Body of pancreas (tissue), 4 donors: ENCODE data around the gene SLC22A4. TPM values are rescaled to one million over a fixed set of nuclear protein-coding genes. Genes with fewer than 3 reads are reported as not detected.

Experiments
- ATAC-seq: fragments of 150-250 bp; one replicate; pipeline ENCODE4 v1.9.1; 2016
- DNase-seq, 4 donors: peaks; one replicate each; pipeline ENCODE4 v3.0.0-alpha.2; 2019
- H3K27ac ChIP-seq, 4 donors: fragments of 200-600 bp; sonication (generic); 1 replicate in 3 of 4; 2 replicates in 1 of 4; pipeline versions ENCODE4 v1.5.1 to v1.6.1; 2016 to 2019; ENCODE audit warnings: mild to moderate bottlenecking in 1 of 4, mixed read lengths in 1 of 4, moderate library complexity in 1 of 4
- H3K27me3 ChIP-seq, 2 donors: fragments of 200-600 bp; sonication (generic); one replicate each; pipeline ENCODE4 v1.6.0; 2016; ENCODE audit warnings: mild to moderate bottlenecking in 1 of 2
- H3K36me3 ChIP-seq, 2 donors: fragments of 200-600 bp; sonication (generic); replicated peaks in 1 of 2; 2 replicates each; pipeline ENCODE4 v1.5.1; 2016; ENCODE audit warnings: low read depth in 2 of 2; ENCODE audit not compliant: insufficient read depth in 1 of 2
- H3K4me1 ChIP-seq: fragments of 200-600 bp; sonication (generic); one replicate; pipeline ENCODE4 v1.6.0; 2016
- H3K4me3 ChIP-seq, 2 donors: fragments of 200-600 bp; sonication (generic); 1 replicate in 1 of 2; 2 replicates in 1 of 2; pipeline ENCODE4 v1.5.1; 2016 to 2019
- H3K9me3 ChIP-seq, 3 donors: fragments of 200-600 bp; sonication (generic); 1 replicate in 2 of 3; 2 replicates in 1 of 3; pipeline ENCODE4 v1.5.1; 2016
- POLR2A ChIP-seq, 3 donors: fragments of 450-650 bp; IDR thresholded peaks; one replicate each; pipeline ENCODE4 v1.6.1; 2016; ENCODE audit warnings: antibody characterized with exemption in 3 of 3, mild to moderate bottlenecking in 2 of 3
- WGBS, 2 donors: methylation state at CpG; one replicate each; pipeline ENCODE4 v1.1.5; 2017; 5-methylcytosine and 5-hydroxymethylcytosine counted together
- intact Hi-C: fragments of 100-400 bp; cut with DNase I; formaldehyde crosslinking; loops from one replicate; pipeline ENCODE4 v1.15.1; 2023
- total RNA-seq, 2 donors: library from RNA; depleted of rRNA; stranded (reverse); fragments of >200 nt; gene quantifications; one replicate each; pipeline ENCODE4 v1.1.0, GENCODE V29; 2016
- TF ChIP-seq, protein P1 (sequence below), 7 experiments: fragments of 450-650 bp in 4 of 7; fragments of 200-600 bp in 3 of 7; sonication (generic) in 3 of 7; IDR thresholded peaks; one replicate each; pipeline ENCODE4 v1.5.1; 2016 to 2019; ENCODE audit warnings: antibody characterized with exemption in 7 of 7

Gene SLC22A4
- total RNA-seq, 2 donors from 2014 or later, result not detected

DNA sequence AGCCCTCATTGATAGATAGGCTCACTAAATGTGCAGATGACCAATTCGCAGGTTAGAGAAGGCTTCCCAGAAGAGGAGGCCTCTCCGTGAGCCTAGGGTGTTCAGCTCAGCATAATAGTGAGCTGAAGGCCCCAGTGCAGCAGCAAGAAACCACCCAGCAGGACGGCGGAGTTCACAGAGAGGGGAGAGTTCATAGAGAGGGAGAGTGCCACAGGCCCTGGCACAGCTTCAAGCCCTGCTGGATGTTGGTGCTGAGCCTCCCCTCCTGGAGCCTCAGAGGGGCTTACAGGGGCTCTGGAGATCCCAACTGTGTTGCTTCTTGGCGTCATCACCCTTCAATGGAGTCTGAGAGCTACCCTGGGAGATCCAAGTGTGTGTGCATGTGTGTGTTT lies 77.4 kb downstream of the SLC22A4 start:
- H3K4me3 ChIP-seq, result no peak overlapping the region

DNA sequence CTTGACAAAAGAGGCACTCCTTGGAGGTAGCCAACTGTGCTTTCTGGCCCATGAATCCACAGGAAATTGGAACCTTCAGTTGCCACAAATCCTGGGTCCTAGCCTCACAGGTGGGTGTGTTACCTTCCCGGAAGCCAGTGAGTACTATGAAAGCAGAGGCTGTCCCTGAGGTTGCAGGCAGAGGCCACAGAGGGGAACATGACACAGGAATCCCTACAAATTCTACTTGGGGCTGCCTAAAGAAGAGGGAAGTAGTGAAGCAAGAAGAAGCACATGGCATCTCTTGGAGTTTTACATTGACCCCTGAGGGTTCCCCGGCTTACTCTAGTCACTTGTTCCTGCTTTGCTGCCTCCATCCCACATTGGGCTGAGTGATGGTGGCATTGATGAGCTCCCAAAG lies 77.9 kb downstream of the SLC22A4 start:
- Histone ChIP-seq H3K4me3 (no peak overlapping the region), H3K27ac (peak overlapping the region; percentile 13 to 95 (median 88)), H3K27me3 (no peaks in the 10 kb centered on the region), H3K9me3 (no peaks in the 10 kb centered on the region), H3K4me1 (peaks cover 42% of the 10 kb centered on the region), H3K36me3 (no peaks in the 10 kb centered on the region)
- ATAC-seq (no peak), DNase-seq (no peak)
- no peak for TF ChIP-seq POLR2A (IDR thresholded peaks at IDR 0.05)
- WGBS, 2 donors, result 40 to 54% methylated on average over 2 of the region's 2 CpGs
- intact Hi-C loops, result no loop called here

More for the DNA sequence above, 77.4 kb downstream of the SLC22A4 start:
- intact Hi-C loops, result no loop called here
- no peak for ATAC-seq
- TF ChIP-seq POLR2A (IDR thresholded peaks at IDR 0.05), result no peak
- TF ChIP-seq, protein P1, sequence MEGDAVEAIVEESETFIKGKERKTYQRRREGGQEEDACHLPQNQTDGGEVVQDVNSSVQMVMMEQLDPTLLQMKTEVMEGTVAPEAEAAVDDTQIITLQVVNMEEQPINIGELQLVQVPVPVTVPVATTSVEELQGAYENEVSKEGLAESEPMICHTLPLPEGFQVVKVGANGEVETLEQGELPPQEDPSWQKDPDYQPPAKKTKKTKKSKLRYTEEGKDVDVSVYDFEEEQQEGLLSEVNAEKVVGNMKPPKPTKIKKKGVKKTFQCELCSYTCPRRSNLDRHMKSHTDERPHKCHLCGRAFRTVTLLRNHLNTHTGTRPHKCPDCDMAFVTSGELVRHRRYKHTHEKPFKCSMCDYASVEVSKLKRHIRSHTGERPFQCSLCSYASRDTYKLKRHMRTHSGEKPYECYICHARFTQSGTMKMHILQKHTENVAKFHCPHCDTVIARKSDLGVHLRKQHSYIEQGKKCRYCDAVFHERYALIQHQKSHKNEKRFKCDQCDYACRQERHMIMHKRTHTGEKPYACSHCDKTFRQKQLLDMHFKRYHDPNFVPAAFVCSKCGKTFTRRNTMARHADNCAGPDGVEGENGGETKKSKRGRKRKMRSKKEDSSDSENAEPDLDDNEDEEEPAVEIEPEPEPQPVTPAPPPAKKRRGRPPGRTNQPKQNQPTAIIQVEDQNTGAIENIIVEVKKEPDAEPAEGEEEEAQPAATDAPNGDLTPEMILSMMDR (IDR thresholded peaks at IDR 0.05), result no peak
- peak overlapping the region in 3 of 4 donors; percentile 83 to 95 (median 92) for H3K27ac ChIP-seq
- no peaks in the 10 kb centered on the region for H3K27me3 ChIP-seq
- no peaks in the 10 kb centered on the region for H3K36me3 ChIP-seq
- 54 to 58% methylated on average over 5 of the region's 5 CpGs for WGBS, 2 donors
- H3K4me1 ChIP-seq, result peaks cover 42% of the 10 kb centered on the region
- no peaks in the 10 kb centered on the region for H3K9me3 ChIP-seq
- DNase-seq, result no peak

DNA sequence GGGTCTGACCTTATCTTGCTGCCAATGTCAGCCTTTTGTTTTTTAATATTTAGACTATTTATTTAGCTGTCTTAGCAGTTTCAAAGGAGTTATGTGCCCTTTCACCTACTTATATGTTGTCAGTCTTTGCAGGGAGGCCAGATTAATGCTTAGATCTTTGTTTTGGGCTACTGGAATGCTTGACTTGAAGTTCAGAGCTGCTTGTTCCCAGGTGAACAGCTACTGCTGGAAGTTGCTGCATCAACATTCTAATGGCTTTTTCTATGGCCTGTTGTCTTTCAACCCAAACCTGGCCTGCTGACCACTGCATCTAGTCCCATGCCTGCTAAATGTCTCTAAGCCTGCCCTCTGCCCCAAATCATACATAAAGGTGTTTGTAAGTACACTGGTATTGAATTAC lies 78.3 kb downstream of the SLC22A4 start:
- TF ChIP-seq POLR2A (IDR thresholded peaks at IDR 0.05), result no peak
- TF ChIP-seq, protein P1 (IDR thresholded peaks at IDR 0.05), result no peak
- no peaks in the 10 kb centered on the region for H3K36me3 ChIP-seq
- no peak for DNase-seq
- no peak for ATAC-seq
- no peaks in the 10 kb centered on the region for H3K9me3 ChIP-seq
- H3K27me3 ChIP-seq, result no peaks in the 10 kb centered on the region
- intact Hi-C loops, result no loop called here
- peak overlapping the region in 2 of 4 donors; percentile 83 to 92 for H3K27ac ChIP-seq
- H3K4me3 ChIP-seq, result no peak overlapping the region
- H3K4me1 ChIP-seq, result peaks cover 39% of the 10 kb centered on the region

DNA sequence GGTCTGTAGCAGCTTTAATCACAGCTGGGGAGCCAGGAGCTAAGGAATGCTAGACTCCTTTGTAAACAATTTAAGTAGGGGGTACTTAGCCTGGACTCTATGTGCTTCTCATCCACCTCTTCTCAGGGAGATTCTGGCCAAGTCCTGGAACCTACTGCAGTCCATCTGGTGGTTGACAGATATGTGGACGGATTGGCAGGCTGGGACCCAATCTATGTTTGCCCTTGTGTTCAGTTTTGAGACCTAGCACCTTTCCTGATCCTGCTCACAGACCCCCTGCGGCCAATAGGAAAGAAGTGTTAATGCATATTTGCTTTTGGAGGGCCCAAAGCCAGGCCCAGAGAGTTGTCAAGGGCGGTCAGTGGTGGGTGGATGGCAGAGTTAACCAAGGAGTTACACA lies 81.8 kb downstream of the SLC22A4 start:
- DNase-seq (no peak), ATAC-seq (no peak)
- H3K4me3 ChIP-seq, result no peak overlapping the region
- 71 to 85% methylated on average over 2 to 3 of the region's 3 CpGs for WGBS, 2 donors
- intact Hi-C loops, result no loop called here
- H3K4me1 ChIP-seq, result peaks cover 24% of the 10 kb centered on the region
- no peak for TF ChIP-seq POLR2A (IDR thresholded peaks at IDR 0.05)
- TF ChIP-seq, protein P1 (IDR thresholded peaks at IDR 0.05), result no peak
- no peaks in the 10 kb centered on the region for H3K9me3 ChIP-seq
- no peaks in the 10 kb centered on the region for H3K27me3 ChIP-seq
- H3K36me3 ChIP-seq, result peaks cover 0 to 3% of the 10 kb centered on the region in 2 donors
- H3K27ac ChIP-seq, result no peak overlapping the region

DNA sequence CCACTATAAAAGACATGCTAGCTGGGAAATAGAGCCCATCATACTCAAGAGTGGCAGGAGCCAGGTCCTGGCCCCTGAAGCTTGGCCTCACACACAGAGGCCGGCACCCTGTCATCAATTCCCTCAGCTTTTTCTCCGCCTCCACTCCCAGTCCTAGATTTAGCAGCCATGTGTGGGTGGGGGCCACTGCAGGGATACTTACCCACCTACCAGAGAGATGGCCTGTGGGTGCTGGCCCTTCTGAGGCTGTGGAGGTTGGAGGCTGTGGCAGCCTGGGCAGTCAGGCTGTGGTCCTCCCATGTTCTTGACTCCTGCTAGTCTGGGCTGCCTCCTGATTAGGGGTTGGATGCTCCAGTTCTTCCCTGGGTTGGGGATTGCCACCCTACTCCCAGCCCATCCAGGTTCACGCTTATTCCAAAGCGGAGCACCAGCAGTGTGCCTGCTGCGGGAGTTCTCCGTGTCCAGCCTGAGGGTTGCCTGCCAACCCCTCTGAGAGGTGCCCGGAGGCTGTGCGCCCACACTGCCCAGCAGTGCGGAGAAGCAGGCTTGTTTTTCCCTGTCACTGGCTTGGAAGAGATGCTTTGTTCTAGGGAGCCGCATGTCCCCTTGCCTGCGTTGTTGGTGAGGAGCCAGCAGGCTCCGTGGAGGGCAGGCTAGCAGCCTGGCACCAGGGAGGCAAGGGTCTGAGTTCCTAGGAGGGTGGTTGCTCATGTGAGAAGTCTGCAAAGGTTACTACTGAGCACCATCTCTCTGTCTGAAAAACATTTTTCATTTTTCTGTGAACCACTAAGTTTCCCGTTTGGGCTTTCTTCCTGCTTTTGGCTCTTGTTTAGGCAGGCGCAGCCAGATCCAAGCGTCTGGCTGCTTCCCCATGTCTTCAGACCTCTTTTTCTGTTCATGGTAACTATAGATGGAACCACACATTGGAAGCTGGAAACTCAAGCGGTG lies 82.8 kb downstream of the SLC22A4 start:
- H3K4me3 ChIP-seq, result no peak overlapping the region
- H3K4me1 ChIP-seq, result peaks cover 14% of the 10 kb centered on the region
- H3K9me3 ChIP-seq, result no peaks in the 10 kb centered on the region
- H3K27ac ChIP-seq, result no peak overlapping the region
- intact Hi-C loops, result no loop called here
- H3K27me3 ChIP-seq, result no peaks in the 10 kb centered on the region
- ATAC-seq (no peak), DNase-seq (no peak)
- TF ChIP-seq, protein P1 (IDR thresholded peaks at IDR 0.05), result no peak
- no peak for TF ChIP-seq POLR2A (IDR thresholded peaks at IDR 0.05)
- peaks cover 0 to 3% of the 10 kb centered on the region in 2 donors for H3K36me3 ChIP-seq
- WGBS, 2 donors, result 88 to 95% methylated on average over 6 to 16 of the region's 16 CpGs
